ENCODE results near the gene RWDD3.

Gene RWDD3

GRCh38 chr1:95233737-95234500 lies at the start of gene RWDD3:
RWDD3 (plus strand) TSS chr1:95234210; CDS start chr1:95234231, 21 bp downstream.
- peak; percentile 93 for DNase-seq

- no peak for DNase-seq
Observed at GRCh38 chr1:95186149-95186548, 47.9 kb upstream of the RWDD3 start.

- no peak for DNase-seq
Observed at GRCh38 chr1:95193591-95193990, 40.4 kb upstream of the RWDD3 start.

GRCh38 chr1:95195046-95195445 lies 39.0 kb upstream of the RWDD3 start:
- no peak for DNase-seq

GRCh38 chr1:95196017-95196416 lies 38.0 kb upstream of the RWDD3 start:
- DNase-seq = no peak

GRCh38 chr1:95197616-95198252 lies 36.3 kb upstream of the RWDD3 start:
- no peak for DNase-seq

- no peak for DNase-seq
Observed at GRCh38 chr1:95201905-95202304, 32.1 kb upstream of the RWDD3 start.

- no peak for DNase-seq
Observed at GRCh38 chr1:95203908-95204437, 30.0 kb upstream of the RWDD3 start.

GRCh38 chr1:95206514-95206913 lies 27.5 kb upstream of the RWDD3 start:
- no peak for DNase-seq

GRCh38 chr1:95207223-95207935 lies 26.6 kb upstream of the RWDD3 start:
- DNase-seq = no peak

- DNase-seq = no peak
Observed at GRCh38 chr1:95208876-95209275, 25.1 kb upstream of the RWDD3 start.

GRCh38 chr1:95209291-95209690 lies 24.7 kb upstream of the RWDD3 start:
- no peak for DNase-seq

- no peak for DNase-seq
Observed at GRCh38 chr1:95216292-95216990, 17.6 kb upstream of the RWDD3 start.

- no peak for DNase-seq
Observed at GRCh38 chr1:95217371-95217770, 16.6 kb upstream of the RWDD3 start.

GRCh38 chr1:95219407-95219806 lies 14.6 kb upstream of the RWDD3 start:
- no peak for DNase-seq

- no peak for DNase-seq
Observed at GRCh38 chr1:95221306-95221705, 12.7 kb upstream of the RWDD3 start.

GRCh38 chr1:95222629-95223028 lies 11.4 kb upstream of the RWDD3 start:
- no peak for DNase-seq

- DNase-seq = no peak
Observed at GRCh38 chr1:95223110-95223509, 10.9 kb upstream of the RWDD3 start.

- DNase-seq = no peak
Observed at GRCh38 chr1:95226781-95227660, 7.0 kb upstream of the RWDD3 start.

- no peak for DNase-seq
Observed at GRCh38 chr1:95229037-95229436, 5.0 kb upstream of the RWDD3 start.

GRCh38 chr1:95229706-95230105 lies 4.3 kb upstream of the RWDD3 start:
- DNase-seq = no peak

- DNase-seq = no peak
Observed at GRCh38 chr1:95230256-95230655, 3.8 kb upstream of the RWDD3 start.

Data from activated CD4-positive, alpha-beta T cell treated with anti-CD3 and anti-CD28 coated beads for 48 hours (primary cell).